ENCODE data around the gene CIZ1.
"Not testable (repeated sequence)": the region's sequence is repeated elsewhere in the genome, so short reads cannot be mapped to it uniquely, and the experiment has no call there.

CIZ1 gene

DNA sequence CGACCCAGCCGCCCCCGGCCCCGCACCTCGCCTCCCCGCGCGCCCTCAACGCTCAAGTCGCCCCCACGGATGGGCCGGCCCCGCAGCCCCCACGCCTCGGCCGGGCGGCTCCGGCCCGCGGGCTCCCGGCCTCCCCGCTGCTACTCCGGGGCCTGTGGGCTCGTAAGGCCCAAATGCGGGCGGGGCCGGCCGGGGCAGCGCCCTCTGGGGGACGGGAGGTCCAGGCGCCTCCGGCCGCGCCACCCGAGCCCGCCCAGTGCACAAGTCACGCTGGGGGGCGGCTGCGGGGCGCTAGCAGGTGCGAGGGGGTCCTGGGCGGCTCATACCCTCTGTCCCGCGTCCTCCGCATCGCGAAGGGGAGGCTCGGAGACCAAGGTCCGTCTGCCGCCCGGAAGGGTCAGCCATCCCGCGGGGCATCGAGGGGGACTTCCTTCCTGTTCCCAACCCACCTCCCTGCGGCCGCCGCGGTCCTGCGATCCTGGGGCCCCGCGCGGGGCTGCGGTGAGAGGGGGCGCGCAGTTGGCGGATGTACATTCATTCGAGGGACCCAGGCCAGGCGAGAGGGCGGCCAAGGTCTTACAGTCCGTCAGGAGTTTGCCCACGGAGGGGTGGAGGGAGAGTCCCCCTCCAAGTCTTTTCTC, at the start of gene CIZ1:
Gene CIZ1, minus strand, starts transcription at position 167 of the 641 bp plus-strand sequence. CDS start 715 bp downstream, outside the sequence.
- DNase-seq (peak; percentile 81), ATAC-seq (peak; percentile 95)
- Mint-ChIP-seq H3K27ac (peak within 1 kb of the TSS; percentile 90), H3K4me1 (peaks cover 39% of the 10 kb centered on the region), H3K9me3 (no peaks in the 10 kb centered on the region), H3K4me3 (peak within 1 kb of the TSS; percentile 94), H3K36me3 (ENCODE audit: low read depth) (peaks cover 13% of the 10 kb centered on the region), H3K27me3 (peaks cover 4% of the 10 kb centered on the region)

- no peak overlapping the region for H3K27ac Mint-ChIP-seq
- H3K9me3 Mint-ChIP-seq, result no peaks in the 10 kb centered on the region
- peaks cover 4% of the 10 kb centered on the region for H3K27me3 Mint-ChIP-seq
- DNase-seq (no peak), ATAC-seq (no peak)
- no peak overlapping the region for H3K4me3 Mint-ChIP-seq
- H3K4me1 Mint-ChIP-seq, result peaks cover 7% of the 10 kb centered on the region
- H3K36me3 Mint-ChIP-seq (ENCODE audit: low read depth), result no peaks in the 10 kb centered on the region
Measured at GRCh38 chr9:128233817-128234406, 42.5 kb upstream of the CIZ1 start.

- Mint-ChIP-seq H3K27me3 (peaks cover 4% of the 10 kb centered on the region), H3K27ac (no peak overlapping the region)
Measured at GRCh38 chr9:128232528-128233428, 41.4 kb upstream of the CIZ1 start.

DNA sequence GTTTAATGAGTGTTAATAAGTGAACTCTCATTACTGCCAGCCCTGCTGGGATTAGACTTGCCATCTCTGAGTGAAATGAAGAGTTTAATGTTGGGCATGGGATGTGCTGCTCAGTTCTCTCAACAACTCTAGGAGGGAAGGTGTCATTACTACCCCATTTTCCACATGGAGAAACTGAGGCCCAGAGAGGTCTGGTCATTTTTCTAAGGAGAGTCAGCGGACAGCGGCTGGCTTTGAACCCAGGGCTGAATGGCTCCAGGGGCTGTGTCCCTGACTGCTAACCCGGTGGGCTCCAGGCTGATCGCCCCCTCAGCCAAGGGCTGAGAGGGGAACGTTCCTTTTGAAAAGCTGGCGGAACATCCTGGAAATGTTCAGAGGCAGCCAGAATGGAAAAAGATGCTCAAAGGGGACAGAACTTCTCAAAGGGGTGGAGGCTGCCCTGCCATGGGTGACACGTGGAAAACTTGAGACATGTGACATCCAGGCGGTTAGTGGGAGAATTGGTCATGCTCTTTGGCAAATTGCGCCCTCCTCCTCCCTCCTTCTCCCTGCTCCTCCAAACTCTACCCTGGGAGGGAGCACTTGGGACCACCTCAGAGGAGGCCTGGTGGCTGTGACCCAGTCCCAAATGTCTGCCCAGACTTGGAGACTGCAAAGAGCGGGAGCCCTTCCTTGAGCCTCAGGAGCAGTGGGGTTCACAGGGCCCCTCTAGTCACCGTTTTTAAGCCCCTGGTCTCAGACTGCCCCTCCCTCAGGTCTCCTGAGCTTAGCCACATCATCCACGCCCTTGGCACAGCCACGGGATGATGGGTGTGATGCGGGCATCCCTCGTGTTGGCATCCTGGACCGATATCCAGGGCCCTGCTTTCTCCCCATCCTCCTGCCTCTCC, 40.5 kb upstream of the CIZ1 start:
- no peak overlapping the region for H3K4me3 Mint-ChIP-seq
- peak; percentile 22 for DNase-seq
- H3K36me3 Mint-ChIP-seq (ENCODE audit: low read depth), result no peaks in the 10 kb centered on the region
- H3K27me3 Mint-ChIP-seq, result peaks cover 4% of the 10 kb centered on the region
- ATAC-seq, result peak; percentile 78
- H3K9me3 Mint-ChIP-seq, result no peaks in the 10 kb centered on the region
- no peak overlapping the region for H3K27ac Mint-ChIP-seq
- H3K4me1 Mint-ChIP-seq, result peaks cover 7% of the 10 kb centered on the region

More at GRCh38 chr9:128232528-128233428, 41.4 kb upstream of the CIZ1 start:
- Mint-ChIP-seq H3K4me1 (peaks cover 7% of the 10 kb centered on the region), H3K4me3 (no peak overlapping the region), H3K36me3 (ENCODE audit: low read depth) (no peaks in the 10 kb centered on the region), H3K9me3 (no peaks in the 10 kb centered on the region)
- no peak for ATAC-seq
- no peak for DNase-seq

DNA sequence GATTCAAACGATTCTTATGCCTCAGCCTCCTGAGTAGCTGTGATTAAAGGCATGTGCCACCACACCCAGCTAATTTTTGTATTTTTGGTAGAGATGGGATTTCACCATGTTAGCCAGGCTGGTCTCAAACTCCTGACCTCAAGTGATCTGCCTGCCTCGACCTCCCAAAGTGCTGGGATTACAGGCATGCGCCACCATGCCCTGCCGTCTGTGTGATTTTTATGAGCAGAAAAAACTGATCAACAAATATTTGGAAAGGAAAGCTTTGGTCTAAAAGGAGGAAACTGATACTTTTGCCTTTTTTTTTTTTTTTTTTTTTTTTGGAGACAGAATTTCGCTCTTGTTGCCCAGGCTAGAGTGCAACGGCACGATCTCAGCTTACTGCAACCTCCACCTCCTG, 39.5 kb upstream of the CIZ1 start:
- H3K27me3 Mint-ChIP-seq; H3K27ac Mint-ChIP-seq; H3K4me1 Mint-ChIP-seq; ATAC-seq; DNase-seq; H3K36me3 Mint-ChIP-seq (ENCODE audit: low read depth); H3K4me3 Mint-ChIP-seq; H3K9me3 Mint-ChIP-seq: not testable (repeated sequence)

- Mint-ChIP-seq H3K4me1 (no peaks in the 10 kb centered on the region), H3K27me3 (peaks cover 2% of the 10 kb centered on the region), H3K36me3 (ENCODE audit: low read depth) (no peaks in the 10 kb centered on the region), H3K4me3 (no peak overlapping the region), H3K27ac (no peak overlapping the region), H3K9me3 (no peaks in the 10 kb centered on the region)
- DNase-seq (no peak), ATAC-seq (no peak)
Measured at GRCh38 chr9:128226412-128226801, 35.0 kb upstream of the CIZ1 start.

GRCh38 chr9:128225770-128226411, 34.5 kb upstream of the CIZ1 start:
- Mint-ChIP-seq H3K4me3 (no peak overlapping the region), H3K27ac (no peak overlapping the region)
- ATAC-seq, result no peak

DNA sequence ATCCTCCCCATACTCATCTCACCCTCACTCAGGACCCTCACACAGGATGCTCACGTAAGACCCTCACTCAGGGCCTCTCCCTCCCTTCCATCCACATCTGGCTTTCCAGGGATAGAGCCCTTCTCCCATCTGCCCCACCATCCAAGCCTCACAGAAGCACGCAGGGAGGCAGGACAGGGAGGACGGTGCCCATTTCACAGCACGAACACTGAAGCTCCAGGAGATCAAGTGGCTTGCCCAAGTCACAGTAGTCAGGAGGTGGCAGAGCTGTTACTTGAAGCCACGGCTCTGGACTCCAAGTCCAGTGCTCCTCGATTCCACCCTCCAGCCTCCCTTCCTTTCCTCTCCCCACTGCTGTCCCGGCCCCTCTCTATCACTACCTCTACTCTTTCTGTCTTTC, 33.5 kb upstream of the CIZ1 start:
- no peaks in the 10 kb centered on the region for H3K9me3 Mint-ChIP-seq

More at GRCh38 chr9:128225770-128226411, 34.5 kb upstream of the CIZ1 start:
- DNase-seq, result no peak
- Mint-ChIP-seq H3K36me3 (ENCODE audit: low read depth) (no peaks in the 10 kb centered on the region), H3K27me3 (peaks cover 2% of the 10 kb centered on the region), H3K4me1 (no peaks in the 10 kb centered on the region), H3K9me3 (no peaks in the 10 kb centered on the region)

DNA sequence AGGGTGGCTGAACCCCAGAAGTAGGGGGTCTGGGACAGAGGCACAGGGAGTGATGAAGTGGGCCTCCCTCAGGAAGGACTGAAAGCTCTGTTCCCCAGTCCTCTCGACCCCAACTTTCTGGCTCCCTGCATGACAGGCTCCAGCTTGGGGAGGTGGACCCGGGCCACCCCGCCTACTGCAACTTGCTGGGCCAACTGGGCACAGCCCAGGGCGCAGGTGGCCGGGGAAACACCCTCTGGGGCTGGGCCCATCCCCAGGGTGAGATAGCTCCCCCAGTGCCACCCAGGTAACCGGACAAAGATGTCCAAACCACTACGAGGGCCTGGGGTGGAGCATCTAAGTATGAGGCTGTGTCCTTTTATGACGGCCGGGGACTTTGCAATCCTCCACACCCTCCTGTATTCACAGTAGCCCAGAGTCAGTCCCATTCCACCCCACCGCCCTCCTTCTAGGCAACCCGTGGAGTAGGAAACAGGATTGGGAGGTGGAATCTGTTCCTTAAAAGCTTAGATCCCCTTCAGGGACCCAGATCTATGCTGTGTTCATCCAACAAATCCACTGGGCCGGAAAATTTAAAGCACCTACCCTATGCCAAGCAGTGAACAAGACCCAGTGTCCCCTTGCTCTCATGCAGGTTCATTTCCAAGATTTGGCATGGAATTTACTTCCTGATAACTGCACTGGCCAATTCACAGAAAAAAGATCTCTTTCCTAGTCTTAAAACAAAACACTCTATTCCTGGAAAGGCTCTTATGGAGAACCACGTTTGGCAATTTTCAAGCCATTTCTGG, 31.7 kb upstream of the CIZ1 start:
- H3K4me1 Mint-ChIP-seq, result peaks cover 10% of the 10 kb centered on the region
- no peaks in the 10 kb centered on the region for H3K27me3 Mint-ChIP-seq
- DNase-seq, result no peak
- H3K36me3 Mint-ChIP-seq (ENCODE audit: low read depth), result no peaks in the 10 kb centered on the region
- no peak overlapping the region for H3K4me3 Mint-ChIP-seq
- H3K27ac Mint-ChIP-seq, result no peak overlapping the region
- no peaks in the 10 kb centered on the region for H3K9me3 Mint-ChIP-seq
- ATAC-seq, result no peak

More for the DNA sequence above, 33.5 kb upstream of the CIZ1 start:
- H3K36me3 Mint-ChIP-seq (ENCODE audit: low read depth), result no peaks in the 10 kb centered on the region
- no peak for ATAC-seq
- H3K4me1 Mint-ChIP-seq, result no peaks in the 10 kb centered on the region
- no peak overlapping the region for H3K4me3 Mint-ChIP-seq
- no peak for DNase-seq
- H3K27me3 Mint-ChIP-seq, result peaks cover 2% of the 10 kb centered on the region
- no peak overlapping the region for H3K27ac Mint-ChIP-seq

GRCh38 chr9:128222026-128222425, 30.7 kb upstream of the CIZ1 start:
- H3K36me3 Mint-ChIP-seq (ENCODE audit: low read depth), result no peaks in the 10 kb centered on the region
- H3K4me3 Mint-ChIP-seq, result no peak overlapping the region

GRCh38 chr9:128219831-128220230, 28.5 kb upstream of the CIZ1 start:
- Mint-ChIP-seq H3K9me3 (no peaks in the 10 kb centered on the region), H3K27ac (no peak overlapping the region), H3K36me3 (ENCODE audit: low read depth) (no peaks in the 10 kb centered on the region), H3K4me1 (peaks cover 13% of the 10 kb centered on the region), H3K4me3 (no peak overlapping the region), H3K27me3 (peaks cover 2% of the 10 kb centered on the region)
- no peak for ATAC-seq
- no peak for DNase-seq

More at GRCh38 chr9:128222026-128222425, 30.7 kb upstream of the CIZ1 start:
- ATAC-seq (no peak), DNase-seq (no peak)
- Mint-ChIP-seq H3K27ac (no peak overlapping the region), H3K4me1 (peaks cover 11% of the 10 kb centered on the region), H3K9me3 (no peaks in the 10 kb centered on the region), H3K27me3 (no peaks in the 10 kb centered on the region)

- DNase-seq, result peak; percentile 95
- Mint-ChIP-seq H3K4me1 (peaks cover 13% of the 10 kb centered on the region), H3K9me3 (no peaks in the 10 kb centered on the region), H3K27me3 (peaks cover 2% of the 10 kb centered on the region), H3K27ac (peak overlapping the region; percentile 67), H3K4me3 (peak overlapping the region; percentile 74), H3K36me3 (ENCODE audit: low read depth) (no peaks in the 10 kb centered on the region)
- peak; percentile 93 for ATAC-seq
Measured at GRCh38 chr9:128218518-128219389, 27.4 kb upstream of the CIZ1 start.
